Stimulated activated CD8-positive, alpha-beta memory T cell treated with anti-CD3 and anti-CD28 coated beads, Interleukin-15, amount 100 ng/mL, for 24 hours (primary cell): ENCODE data around the gene SLC1A3.

ENCODE experiments used
- DNase-seq: peaks from one replicate; pipeline ENCODE4 v3.0.0-alpha.2; 2020; ENCODE audit warnings: low read depth

Gene SLC1A3

GRCh38 chr5:36655161-36655560, 48.8 kb downstream of the SLC1A3 start:
- DNase-seq = no peak

GRCh38 chr5:36656556-36656955, 50.1 kb downstream of the SLC1A3 start:
- DNase-seq = no peak

- DNase-seq = no peak
Measured at GRCh38 chr5:36657563-36657995, 51.2 kb downstream of the SLC1A3 start.

GRCh38 chr5:36658038-36658756, 51.8 kb downstream of the SLC1A3 start:
- DNase-seq = no peak

GRCh38 chr5:36659411-36659810, 53.0 kb downstream of the SLC1A3 start:
- DNase-seq = no peak

GRCh38 chr5:36660397-36661049, 54.1 kb downstream of the SLC1A3 start:
- no peak for DNase-seq

GRCh38 chr5:36661456-36662220, 55.2 kb downstream of the SLC1A3 start:
- no peak for DNase-seq

- DNase-seq = no peak
Measured at GRCh38 chr5:36662291-36662851, 56.0 kb downstream of the SLC1A3 start.

- no peak for DNase-seq
Measured at GRCh38 chr5:36664766-36665165, 58.4 kb downstream of the SLC1A3 start.

- no peak for DNase-seq
Measured at GRCh38 chr5:36665628-36666027, 59.2 kb downstream of the SLC1A3 start.

- DNase-seq = no peak
Measured at GRCh38 chr5:36666274-36666673, 59.9 kb downstream of the SLC1A3 start.

GRCh38 chr5:36666986-36667385, 60.6 kb downstream of the SLC1A3 start:
- no peak for DNase-seq

GRCh38 chr5:36667824-36668223, 61.4 kb downstream of the SLC1A3 start:
- no peak for DNase-seq

GRCh38 chr5:36669015-36669651, 62.7 kb downstream of the SLC1A3 start:
- DNase-seq = no peak

- DNase-seq = no peak
Measured at GRCh38 chr5:36670548-36670947, 64.1 kb downstream of the SLC1A3 start.

- DNase-seq = no peak
Measured at GRCh38 chr5:36675282-36675681, 68.9 kb downstream of the SLC1A3 start.

- DNase-seq = no peak
Measured at GRCh38 chr5:36679221-36679989, 73.0 kb downstream of the SLC1A3 start.

- DNase-seq = no peak
Measured at GRCh38 chr5:36680066-36680465, 73.7 kb downstream of the SLC1A3 start.

- no peak for DNase-seq
Measured at GRCh38 chr5:36681711-36682110, 75.3 kb downstream of the SLC1A3 start.

- DNase-seq = no peak
Measured at GRCh38 chr5:36682499-36682898, 76.1 kb downstream of the SLC1A3 start.

- DNase-seq = no peak
Measured at GRCh38 chr5:36683821-36684434, 77.5 kb downstream of the SLC1A3 start.
